ENCODE measurements around the gene OTOG.

DNA sequence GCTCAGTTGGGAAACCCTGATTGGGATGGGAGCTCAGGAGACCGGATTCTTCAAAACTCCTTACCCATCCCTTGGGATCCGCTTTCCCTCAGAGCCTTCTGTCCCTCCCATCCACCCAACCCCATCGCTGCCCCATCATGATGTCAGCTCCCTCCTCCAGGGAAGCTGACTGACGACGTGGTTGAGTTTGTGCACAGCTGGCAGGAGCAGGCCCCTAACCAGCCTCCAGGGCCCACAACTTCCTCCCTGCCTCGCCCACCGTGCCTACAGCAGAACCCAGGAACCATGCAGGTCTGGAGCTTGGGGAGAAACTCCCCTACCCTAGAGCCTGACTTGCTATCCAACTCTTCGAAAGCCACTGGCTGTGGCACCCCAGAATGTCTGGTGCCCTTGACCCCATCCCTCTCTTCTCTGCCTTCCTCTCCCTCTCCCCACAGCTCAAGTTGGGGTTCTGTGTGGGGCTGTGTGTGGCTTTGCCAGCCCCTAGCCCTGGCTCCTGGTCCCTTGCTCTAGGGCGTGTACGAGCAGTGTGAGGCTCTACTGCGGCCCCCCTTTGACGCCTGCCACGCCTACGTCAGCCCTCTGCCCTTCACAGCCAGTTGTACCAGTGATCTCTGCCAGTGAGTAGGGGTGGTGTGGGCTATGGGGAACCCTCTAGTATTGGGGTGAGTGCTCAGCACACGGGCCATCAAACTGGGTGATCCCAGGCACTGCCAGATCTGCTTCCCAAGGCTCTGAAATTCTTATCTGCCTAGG is 11.1 kb downstream of the OTOG start:
- TF ChIP-seq EZH2phosphoT487 (IDR thresholded peaks at IDR 0.05; ENCODE audit: borderline replicate concordance) = no peak
- TF ChIP-seq, protein P1, sequence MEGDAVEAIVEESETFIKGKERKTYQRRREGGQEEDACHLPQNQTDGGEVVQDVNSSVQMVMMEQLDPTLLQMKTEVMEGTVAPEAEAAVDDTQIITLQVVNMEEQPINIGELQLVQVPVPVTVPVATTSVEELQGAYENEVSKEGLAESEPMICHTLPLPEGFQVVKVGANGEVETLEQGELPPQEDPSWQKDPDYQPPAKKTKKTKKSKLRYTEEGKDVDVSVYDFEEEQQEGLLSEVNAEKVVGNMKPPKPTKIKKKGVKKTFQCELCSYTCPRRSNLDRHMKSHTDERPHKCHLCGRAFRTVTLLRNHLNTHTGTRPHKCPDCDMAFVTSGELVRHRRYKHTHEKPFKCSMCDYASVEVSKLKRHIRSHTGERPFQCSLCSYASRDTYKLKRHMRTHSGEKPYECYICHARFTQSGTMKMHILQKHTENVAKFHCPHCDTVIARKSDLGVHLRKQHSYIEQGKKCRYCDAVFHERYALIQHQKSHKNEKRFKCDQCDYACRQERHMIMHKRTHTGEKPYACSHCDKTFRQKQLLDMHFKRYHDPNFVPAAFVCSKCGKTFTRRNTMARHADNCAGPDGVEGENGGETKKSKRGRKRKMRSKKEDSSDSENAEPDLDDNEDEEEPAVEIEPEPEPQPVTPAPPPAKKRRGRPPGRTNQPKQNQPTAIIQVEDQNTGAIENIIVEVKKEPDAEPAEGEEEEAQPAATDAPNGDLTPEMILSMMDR (conservative IDR thresholded peaks at IDR 0.05; ENCODE audit: low read length) = no peak
